ENCODE results near the gene TM4SF4.

The TM4SF4 gene

GRCh38 chr3:149455989-149456388 is 18.5 kb upstream of the TM4SF4 start:
- no peak for DNase-seq

DNA sequence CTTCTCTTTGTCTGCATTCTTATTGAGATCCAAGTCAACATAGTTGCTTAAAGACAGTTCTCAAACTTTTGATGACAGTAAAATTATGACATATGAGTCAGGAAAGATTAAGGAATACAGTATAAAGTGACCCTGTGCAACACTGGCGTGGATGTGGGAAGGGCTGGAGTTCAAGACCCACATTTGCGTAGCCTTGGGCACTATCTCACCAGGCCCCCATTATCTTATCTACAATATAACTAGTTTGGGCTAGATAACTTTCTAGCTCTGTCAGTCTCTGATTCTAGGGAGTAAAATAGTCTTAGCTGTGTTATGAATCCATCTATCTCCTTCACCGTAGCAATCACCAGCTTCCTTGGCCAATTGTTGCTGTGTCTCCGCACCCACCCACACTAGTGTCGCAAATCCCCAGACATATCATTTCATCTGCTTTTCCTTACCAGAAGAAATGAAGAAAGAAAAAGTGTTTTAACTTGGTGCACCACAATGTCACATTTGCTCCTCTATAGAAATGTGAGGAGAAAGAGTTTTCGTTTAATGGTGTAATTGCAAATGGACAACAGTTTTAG is 14.9 kb upstream of the TM4SF4 start:
- no peak for DNase-seq

DNA sequence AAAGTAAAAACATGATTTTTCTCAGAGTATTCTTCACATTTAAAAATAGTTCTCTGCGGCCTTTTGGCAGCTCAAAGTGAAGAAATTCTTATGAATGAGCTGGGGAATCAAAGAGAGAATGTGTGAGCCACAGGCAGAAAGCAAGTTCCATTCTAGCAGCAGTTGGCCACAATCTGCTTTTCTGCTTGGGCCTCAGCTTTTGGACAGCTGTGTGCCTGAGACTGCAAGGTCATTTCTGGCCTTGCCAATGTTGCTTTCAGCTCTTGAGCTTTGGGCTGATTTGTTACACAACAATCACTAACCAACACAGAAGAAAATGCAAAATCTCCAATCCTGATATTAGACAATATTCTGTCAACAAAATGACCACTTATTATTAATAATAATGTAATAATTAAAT is 14.4 kb upstream of the TM4SF4 start:
- no peak for DNase-seq

GRCh38 chr3:149462051-149462450 is 12.4 kb upstream of the TM4SF4 start:
- DNase-seq = no peak

DNA sequence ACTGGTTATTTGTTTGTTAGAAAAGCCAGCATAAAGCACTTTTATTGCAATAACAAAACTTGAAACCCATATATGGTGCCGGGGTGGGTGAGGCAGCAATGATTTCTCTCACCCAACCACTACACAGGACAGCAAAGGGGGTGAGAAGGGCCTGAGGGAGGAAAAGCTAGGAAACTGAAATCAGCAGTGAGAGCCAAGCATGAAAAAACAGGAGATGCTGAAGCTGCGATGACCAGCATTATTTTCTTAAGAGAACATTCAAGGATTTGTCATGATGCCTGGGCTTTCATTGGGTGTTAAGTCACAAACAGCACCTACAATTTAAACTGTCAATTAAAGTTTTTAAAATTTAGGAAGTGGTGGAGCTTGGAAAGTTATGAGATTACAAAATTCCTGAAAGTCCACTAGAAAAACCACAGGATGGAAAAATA is 11.9 kb upstream of the TM4SF4 start:
- no peak for DNase-seq

- DNase-seq = no peak
Measured at GRCh38 chr3:149463921-149464320, 10.6 kb upstream of the TM4SF4 start.

GRCh38 chr3:149464542-149465328 is 9.8 kb upstream of the TM4SF4 start:
- no peak for DNase-seq

DNA sequence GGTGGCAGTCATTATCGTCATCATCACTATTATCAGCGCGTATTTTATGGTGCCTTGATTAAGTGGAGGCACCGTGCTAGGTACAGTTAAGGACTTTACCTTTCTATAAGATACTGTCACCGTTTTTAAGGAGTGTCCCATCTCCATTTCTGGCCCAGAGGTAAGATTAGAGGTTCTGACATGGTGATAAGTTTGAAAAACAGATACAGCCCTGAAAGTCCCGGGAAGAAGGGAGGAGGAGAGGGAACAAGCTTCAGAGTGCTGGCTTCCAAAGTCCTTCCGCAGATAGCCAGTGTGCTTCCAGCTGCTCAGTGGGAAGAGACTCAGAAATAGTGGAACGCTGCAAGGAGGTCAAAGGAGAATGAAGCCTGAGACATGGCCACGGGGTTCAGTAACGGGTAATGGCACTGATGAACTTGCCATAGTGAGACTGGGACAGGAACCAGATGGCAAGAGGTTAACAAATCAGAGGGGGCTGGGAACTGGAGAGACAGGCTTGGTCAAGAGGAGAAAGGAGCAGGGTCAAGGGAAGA is 9.1 kb upstream of the TM4SF4 start:
- DNase-seq = no peak

GRCh38 chr3:149466192-149466591 is 8.3 kb upstream of the TM4SF4 start:
- no peak for DNase-seq

DNA sequence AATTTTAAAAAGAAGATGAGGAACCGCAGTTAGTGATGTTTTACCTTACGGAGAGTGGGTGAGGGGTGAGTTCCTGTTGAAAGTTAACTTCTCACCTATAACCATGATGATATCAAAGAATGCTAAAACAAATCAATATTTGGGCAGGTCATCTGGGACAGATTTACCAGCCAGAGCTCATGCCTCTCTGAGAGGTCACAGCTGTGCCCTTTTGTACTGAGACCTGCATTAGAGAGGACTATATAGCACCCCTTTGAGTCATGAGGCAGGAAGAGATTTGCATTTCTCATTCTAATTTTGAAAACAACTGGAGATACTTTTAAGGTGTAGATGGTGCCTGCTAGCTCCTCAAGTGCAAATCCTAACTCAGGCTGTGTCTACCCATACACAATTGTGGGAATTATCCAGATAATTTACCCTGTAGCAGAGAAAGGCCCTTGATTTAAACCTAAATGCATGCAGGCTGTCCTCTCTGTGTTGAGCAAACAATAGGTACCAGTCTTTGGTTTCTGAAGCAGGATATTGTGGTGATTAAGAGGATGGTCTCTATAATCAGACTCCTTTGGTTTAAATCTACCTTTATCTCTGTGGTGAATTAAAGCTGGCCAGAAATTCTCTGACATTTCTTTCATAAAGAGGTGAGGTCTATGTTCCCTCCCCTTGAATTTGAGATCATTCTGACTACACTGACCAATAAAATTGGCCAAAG is 5.8 kb upstream of the TM4SF4 start:
- no peak for DNase-seq

DNA sequence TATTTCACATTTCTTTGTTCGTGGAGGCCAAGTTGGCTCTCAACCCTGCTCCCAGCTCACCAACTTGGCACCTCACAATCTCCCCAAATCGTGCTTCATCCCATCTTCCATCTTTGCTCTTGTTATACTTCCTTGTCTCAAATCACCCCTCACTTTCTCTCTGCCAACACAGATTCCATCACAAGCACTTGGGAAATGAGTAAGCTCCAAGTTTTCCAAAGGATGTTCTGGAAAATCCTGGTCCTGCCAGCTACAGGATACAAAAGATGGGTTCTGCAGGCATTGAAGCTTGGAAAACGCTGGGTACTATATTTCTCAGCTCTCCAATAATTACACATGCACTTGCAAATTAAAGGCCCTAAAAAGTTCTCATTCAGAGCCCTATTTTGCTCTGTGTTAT is 4.1 kb upstream of the TM4SF4 start:
- DNase-seq = no peak

GRCh38 chr3:149472030-149472797 is 2.3 kb upstream of the TM4SF4 start:
- DNase-seq = peak; percentile 36

DNA sequence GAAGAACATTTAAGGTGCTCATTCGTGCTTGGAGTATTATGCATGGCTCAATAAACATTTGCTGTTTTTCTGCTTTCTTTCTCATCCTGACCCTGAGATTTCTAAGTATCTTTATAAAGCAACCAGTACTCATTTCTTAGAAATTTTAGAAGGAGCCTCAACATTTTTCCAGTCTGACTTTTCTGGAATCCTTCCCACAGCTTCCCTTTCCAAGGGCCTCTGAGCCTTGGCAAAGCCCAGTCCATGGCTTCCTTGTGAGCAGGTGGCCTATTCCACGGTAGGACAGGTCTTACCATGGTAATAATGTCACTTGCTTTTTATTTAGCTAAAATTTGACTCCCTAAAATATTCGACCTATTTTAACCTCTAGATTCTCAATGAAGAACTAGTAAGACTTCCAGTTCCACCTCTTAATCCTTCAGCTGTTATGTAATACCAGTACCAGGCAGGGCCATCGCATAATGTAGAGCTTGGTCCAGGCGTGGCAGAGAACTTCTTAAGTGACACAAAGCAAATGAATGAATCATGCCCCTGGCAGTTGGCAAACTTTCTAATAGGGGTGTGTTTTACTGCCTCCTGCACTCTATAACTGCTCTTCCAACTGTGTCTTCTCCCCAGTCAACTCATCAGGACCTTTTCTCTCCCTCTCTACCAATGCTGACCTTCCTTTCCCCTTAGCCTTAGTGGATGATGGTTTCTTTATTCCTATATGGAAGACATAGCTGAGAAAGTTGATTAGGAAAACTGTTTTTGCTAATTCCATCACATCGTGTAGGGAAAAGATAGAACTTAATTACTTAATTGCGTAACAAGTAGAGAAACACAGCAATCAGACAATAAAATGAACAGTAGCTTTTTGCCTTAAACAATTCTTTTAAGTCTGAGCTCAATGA is 894 bp upstream of the TM4SF4 start:
- DNase-seq = no peak

DNA sequence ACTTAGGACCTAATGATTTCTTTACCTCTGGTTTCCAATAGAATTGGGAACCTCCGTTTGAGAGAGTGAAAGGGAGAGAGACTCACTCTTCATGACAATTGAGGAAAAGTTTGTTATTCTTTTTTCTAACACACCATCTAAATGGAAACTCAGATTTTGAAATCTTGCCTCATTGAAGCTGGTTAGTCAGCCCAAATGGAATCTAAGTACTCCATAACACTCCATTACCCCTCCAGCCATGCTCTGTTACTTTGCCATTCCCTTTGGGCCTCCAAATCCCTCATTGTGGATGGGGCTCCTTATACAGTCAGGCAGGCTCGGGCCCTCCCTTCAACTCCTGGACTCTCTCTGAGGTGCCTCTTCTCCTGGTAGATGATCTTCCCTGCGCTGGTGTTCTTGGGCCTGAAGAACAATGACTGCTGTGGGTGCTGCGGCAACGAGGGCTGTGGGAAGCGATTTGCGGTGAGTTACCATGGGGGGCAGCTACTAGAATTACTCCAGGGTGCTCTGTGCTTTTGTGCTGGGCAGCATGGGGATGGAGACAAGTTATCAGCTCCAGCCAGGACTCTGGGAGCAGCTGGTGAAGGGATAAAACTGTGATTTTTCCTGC is 1.1 kb downstream of the TM4SF4 start:
- no peak for DNase-seq

DNA sequence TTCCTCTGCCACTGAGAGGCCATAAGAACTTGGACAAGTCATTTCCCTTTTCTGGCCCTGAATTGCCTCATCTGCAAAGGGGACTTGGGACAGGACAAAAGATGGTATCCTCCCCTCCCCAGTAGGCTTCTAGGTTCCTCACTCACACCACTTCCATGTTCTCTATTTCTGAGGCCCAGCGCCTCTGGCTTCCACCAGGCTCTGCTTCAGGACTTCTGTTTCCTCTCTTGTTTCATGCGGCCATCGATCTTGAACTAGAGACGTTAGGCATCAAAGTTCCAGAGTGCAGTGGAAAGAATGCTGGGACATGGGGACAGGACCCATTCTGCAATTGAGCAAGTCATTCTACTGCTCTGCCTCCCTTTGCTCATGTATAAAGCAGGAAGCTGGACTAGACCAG is 1.7 kb downstream of the TM4SF4 start:
- DNase-seq = no peak

- peak; percentile 20 for DNase-seq
Measured at GRCh38 chr3:149479621-149480325, 5.3 kb downstream of the TM4SF4 start.

- peak; percentile 88 for DNase-seq
Measured at GRCh38 chr3:149480326-149481017, 6.0 kb downstream of the TM4SF4 start.

- DNase-seq = no peak
Measured at GRCh38 chr3:149481056-149481455, 6.6 kb downstream of the TM4SF4 start.

DNA sequence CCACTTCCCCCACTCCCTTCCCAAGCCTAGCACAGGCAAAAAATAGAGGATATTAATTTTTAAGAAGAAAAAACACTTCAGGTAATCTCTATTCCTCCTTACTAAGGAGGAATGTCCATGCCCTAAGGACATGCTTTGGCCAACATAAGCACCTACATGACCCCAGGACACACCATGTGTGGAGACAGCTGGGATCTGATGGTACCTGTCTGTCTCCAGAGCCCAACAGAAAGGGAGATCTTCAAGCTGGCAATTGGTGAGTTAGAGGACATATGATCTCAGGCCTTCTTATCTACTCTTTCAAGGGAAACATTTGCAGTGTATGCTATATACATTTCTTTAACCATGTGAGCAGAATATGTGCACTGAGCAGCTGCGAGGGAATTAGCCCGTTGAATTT is 7.0 kb downstream of the TM4SF4 start:
- no peak for DNase-seq

DNA sequence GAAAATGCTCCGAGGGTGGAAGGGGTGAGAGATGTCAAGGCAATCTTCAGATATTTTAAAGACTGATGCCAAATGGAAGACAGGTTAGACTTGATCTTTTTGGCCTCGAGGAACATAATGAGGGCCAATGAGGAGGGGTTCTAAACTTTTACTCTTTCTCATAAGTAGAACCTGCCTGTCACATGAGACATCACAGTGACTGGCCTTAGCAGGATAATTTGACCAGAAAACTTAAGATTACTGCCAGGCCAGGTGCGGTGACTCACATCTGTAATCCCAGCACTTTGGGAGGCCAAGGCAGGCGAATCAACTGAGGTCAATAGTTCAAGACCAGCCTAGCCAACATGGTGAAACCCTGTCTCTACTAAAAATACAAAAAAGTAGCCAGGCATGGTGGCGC is 12.2 kb downstream of the TM4SF4 start:
- DNase-seq = no peak
